Body of pancreas (tissue), 4 donors: ENCODE results near the gene PKM.

ENCODE experiments used
- POLR2A ChIP-seq, 3 donors: fragments of 450-650 bp; IDR thresholded peaks; one replicate each; pipeline ENCODE4 v1.6.1; 2016; ENCODE audit warnings: antibody characterized with exemption in 3 of 3, mild to moderate bottlenecking in 2 of 3
- TF ChIP-seq, protein P1 (sequence below), 7 experiments: fragments of 450-650 bp in 4 of 7; fragments of 200-600 bp in 3 of 7; sonication (generic) in 3 of 7; IDR thresholded peaks; one replicate each; pipeline ENCODE4 v1.5.1; 2016 to 2019; ENCODE audit warnings: antibody characterized with exemption in 7 of 7

DNA sequence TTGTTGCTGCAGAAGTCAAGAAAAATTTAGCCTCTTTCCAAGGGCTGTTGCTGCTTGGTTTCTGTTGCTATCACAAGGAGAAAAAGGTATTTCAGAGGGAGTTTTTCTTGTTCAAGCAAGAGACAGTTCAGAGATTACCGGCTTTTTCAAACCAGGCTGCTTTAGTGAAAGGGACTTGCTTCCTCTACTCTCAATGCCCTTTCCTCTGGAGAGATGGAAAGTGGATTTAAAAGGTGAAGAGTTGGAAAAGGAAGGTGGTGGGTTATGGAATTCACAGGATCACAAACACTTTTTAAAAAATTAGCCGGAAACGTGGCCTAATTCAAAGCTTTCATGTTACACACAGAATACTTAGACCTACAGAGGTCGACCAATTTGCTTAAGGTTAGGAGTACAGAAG lies 40.2 kb upstream of the PKM start:
- TF ChIP-seq, protein P1, sequence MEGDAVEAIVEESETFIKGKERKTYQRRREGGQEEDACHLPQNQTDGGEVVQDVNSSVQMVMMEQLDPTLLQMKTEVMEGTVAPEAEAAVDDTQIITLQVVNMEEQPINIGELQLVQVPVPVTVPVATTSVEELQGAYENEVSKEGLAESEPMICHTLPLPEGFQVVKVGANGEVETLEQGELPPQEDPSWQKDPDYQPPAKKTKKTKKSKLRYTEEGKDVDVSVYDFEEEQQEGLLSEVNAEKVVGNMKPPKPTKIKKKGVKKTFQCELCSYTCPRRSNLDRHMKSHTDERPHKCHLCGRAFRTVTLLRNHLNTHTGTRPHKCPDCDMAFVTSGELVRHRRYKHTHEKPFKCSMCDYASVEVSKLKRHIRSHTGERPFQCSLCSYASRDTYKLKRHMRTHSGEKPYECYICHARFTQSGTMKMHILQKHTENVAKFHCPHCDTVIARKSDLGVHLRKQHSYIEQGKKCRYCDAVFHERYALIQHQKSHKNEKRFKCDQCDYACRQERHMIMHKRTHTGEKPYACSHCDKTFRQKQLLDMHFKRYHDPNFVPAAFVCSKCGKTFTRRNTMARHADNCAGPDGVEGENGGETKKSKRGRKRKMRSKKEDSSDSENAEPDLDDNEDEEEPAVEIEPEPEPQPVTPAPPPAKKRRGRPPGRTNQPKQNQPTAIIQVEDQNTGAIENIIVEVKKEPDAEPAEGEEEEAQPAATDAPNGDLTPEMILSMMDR (IDR thresholded peaks at IDR 0.05): no peak
- no peak for TF ChIP-seq POLR2A (IDR thresholded peaks at IDR 0.05)
